ENCODE results near the gene SNRNP48.

DNA sequence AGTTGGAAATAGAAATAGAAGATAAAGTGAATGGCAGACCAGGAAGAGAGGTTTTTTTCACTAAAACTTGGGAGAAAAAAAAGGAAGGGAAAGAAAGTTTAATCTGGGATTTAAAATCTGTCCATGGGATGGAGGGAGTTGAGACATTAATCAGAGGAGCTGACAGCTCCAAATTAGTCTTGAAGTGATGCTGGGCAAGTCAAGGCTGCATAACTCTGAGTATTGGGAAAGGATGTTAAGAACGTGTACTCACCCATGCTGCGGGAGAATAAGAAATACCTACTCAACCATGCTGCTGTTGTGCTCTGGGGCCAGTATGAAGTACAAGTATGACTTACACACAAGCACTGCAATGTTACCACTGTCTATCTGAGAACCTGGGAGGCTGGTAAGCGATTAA, 47.5 kb downstream of the SNRNP48 start:
- TF ChIP-seq, protein P1, sequence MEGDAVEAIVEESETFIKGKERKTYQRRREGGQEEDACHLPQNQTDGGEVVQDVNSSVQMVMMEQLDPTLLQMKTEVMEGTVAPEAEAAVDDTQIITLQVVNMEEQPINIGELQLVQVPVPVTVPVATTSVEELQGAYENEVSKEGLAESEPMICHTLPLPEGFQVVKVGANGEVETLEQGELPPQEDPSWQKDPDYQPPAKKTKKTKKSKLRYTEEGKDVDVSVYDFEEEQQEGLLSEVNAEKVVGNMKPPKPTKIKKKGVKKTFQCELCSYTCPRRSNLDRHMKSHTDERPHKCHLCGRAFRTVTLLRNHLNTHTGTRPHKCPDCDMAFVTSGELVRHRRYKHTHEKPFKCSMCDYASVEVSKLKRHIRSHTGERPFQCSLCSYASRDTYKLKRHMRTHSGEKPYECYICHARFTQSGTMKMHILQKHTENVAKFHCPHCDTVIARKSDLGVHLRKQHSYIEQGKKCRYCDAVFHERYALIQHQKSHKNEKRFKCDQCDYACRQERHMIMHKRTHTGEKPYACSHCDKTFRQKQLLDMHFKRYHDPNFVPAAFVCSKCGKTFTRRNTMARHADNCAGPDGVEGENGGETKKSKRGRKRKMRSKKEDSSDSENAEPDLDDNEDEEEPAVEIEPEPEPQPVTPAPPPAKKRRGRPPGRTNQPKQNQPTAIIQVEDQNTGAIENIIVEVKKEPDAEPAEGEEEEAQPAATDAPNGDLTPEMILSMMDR (IDR thresholded peaks at IDR 0.05; ENCODE audit: extremely low read depth in 1 of 2, insufficient read depth in 1 of 2, low read depth in 1 of 2, low read length in 2 of 2), result no peak
- no peak for TF ChIP-seq POLR2A (IDR thresholded peaks at IDR 0.05; ENCODE audit: low read depth, low read length)
- TF ChIP-seq POLR2AphosphoS5 (IDR thresholded peaks at IDR 0.05; ENCODE audit: insufficient read depth, low read depth, low read length), result no peak
- TF ChIP-seq GATA2 (IDR thresholded peaks at IDR 0.05; ENCODE audit: insufficient read depth, insufficient read length, low read depth, low read length), result no peak
- no peak for TF ChIP-seq EZH2 (IDR thresholded peaks at IDR 0.05; ENCODE audit: borderline replicate concordance, low read depth, low read length, severe bottlenecking)

All from endothelial cell of umbilical vein (primary cell).